ENCODE data around the gene PLA2G4A. TPM values are rescaled to one million over a fixed set of nuclear protein-coding genes. Genes with fewer than 3 reads are reported as not detected.

PLA2G4A gene
- total and polyA plus RNA-seq, 2 donors (not counting 1 experiment from before 2014, with no cell fraction given), result 2.8 to 5.8 TPM

DNA sequence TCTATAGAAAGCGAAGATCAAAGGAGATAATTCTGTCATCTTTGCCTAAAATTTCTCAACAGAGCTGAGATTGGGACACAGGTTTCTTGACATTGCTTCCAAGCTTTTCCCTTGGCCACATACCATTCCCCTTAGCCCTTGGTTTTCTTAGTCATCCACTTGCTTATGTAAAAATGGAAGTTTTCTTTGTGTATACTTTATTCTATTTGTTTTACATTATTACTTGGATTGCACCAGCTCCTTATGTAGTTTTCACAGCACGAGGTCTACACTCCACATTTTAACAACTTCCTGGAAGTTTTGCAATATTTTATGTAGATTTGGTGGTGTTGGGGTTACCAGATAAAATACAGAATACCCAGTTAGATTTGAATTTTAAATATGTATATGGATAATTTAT is 129.8 kb downstream of the PLA2G4A start:
- peak; percentile 56 to 73 for DNase-seq (ENCODE audit: low read depth in 2 of 2)
- no peaks in the 10 kb centered on the region for H3K4me1 ChIP-seq (ENCODE audit: control insufficient read depth, extremely low read depth, insufficient read depth, low read length)

DNA sequence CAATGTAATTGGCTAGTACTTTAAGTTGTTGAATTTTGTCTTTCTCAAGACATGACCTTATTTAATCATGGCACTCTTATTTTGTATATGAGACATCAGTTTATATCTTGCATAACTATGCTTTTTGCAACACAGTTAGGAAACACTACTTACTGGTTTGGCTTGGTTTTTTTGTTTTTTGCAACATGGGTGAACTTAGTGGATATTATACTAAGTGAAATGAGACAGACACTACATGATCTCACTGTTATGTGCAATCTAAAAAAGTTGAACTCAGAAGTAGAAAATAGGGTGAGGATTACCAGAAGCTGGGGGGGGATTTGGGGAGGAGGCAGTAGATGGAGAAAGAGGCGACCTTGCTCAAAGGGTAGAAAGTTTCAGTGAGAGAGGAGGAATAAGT is 132.1 kb downstream of the PLA2G4A start:
- H3K79me2 ChIP-seq (ENCODE audit: control insufficient read depth, insufficient read depth, low read length), result no peaks in the 10 kb centered on the region
- no peak overlapping the region for H3K27ac ChIP-seq (ENCODE audit: insufficient read depth, low read length)
- no peaks in the 10 kb centered on the region for H4K20me1 ChIP-seq (ENCODE audit: control insufficient read depth, extremely low read depth, insufficient read depth, low read length)
- H3K27me3 ChIP-seq (ENCODE audit: control insufficient read depth, insufficient read depth, low read length), result no peaks in the 10 kb centered on the region
- H2AFZ ChIP-seq (ENCODE audit: low read length), result no peak overlapping the region
- H3K4me3 ChIP-seq (replicated peaks in 1 of 4; ENCODE audit: control extremely low read depth in 1 of 4, insufficient read depth in 1 of 4, low read depth in 3 of 4, low read length in 4 of 4), result no peak overlapping the region
- H3K36me3 ChIP-seq (ENCODE audit: control insufficient read depth, insufficient read depth, low read length), result no peaks in the 10 kb centered on the region
- no peak overlapping the region for H3K9ac ChIP-seq (ENCODE audit: insufficient read depth, low read length)
- peak in 1 of 2 donors; percentile 68 for DNase-seq (ENCODE audit: low read depth in 2 of 2)
- H3K4me1 ChIP-seq (ENCODE audit: control insufficient read depth, extremely low read depth, insufficient read depth, low read length), result no peaks in the 10 kb centered on the region
- H3K9me3 ChIP-seq (ENCODE audit: control insufficient read depth, insufficient read depth, low read depth, low read length), result no peaks in the 10 kb centered on the region
- TF ChIP-seq, protein P1, sequence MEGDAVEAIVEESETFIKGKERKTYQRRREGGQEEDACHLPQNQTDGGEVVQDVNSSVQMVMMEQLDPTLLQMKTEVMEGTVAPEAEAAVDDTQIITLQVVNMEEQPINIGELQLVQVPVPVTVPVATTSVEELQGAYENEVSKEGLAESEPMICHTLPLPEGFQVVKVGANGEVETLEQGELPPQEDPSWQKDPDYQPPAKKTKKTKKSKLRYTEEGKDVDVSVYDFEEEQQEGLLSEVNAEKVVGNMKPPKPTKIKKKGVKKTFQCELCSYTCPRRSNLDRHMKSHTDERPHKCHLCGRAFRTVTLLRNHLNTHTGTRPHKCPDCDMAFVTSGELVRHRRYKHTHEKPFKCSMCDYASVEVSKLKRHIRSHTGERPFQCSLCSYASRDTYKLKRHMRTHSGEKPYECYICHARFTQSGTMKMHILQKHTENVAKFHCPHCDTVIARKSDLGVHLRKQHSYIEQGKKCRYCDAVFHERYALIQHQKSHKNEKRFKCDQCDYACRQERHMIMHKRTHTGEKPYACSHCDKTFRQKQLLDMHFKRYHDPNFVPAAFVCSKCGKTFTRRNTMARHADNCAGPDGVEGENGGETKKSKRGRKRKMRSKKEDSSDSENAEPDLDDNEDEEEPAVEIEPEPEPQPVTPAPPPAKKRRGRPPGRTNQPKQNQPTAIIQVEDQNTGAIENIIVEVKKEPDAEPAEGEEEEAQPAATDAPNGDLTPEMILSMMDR (conservative IDR thresholded peaks at IDR 0.05 in 1 of 2, IDR thresholded peaks at IDR 0.05 in 1 of 2; ENCODE audit: low read depth in 1 of 2, low read length in 2 of 2), result no peak
- TF ChIP-seq EZH2 (IDR thresholded peaks at IDR 0.05; ENCODE audit: low read length, missing control alignments), result no peak
- no peak overlapping the region for H3K4me2 ChIP-seq (ENCODE audit: extremely low read depth, insufficient read depth, low read length)

More for the DNA sequence above, 129.8 kb downstream of the PLA2G4A start:
- H3K4me3 ChIP-seq (replicated peaks in 1 of 4; ENCODE audit: control extremely low read depth in 1 of 4, insufficient read depth in 1 of 4, low read depth in 3 of 4, low read length in 4 of 4), result no peak overlapping the region
- no peaks in the 10 kb centered on the region for H3K27me3 ChIP-seq (ENCODE audit: control insufficient read depth, insufficient read depth, low read length)
- H3K27ac ChIP-seq (ENCODE audit: insufficient read depth, low read length), result no peak overlapping the region
- TF ChIP-seq EZH2 (IDR thresholded peaks at IDR 0.05; ENCODE audit: low read length, missing control alignments), result no peak
- TF ChIP-seq, protein P1 (conservative IDR thresholded peaks at IDR 0.05 in 1 of 2, IDR thresholded peaks at IDR 0.05 in 1 of 2; ENCODE audit: low read depth in 1 of 2, low read length in 2 of 2), result no peak
- no peak overlapping the region for H3K4me2 ChIP-seq (ENCODE audit: extremely low read depth, insufficient read depth, low read length)
- H3K9ac ChIP-seq (ENCODE audit: insufficient read depth, low read length), result no peak overlapping the region
- no peak overlapping the region for H2AFZ ChIP-seq (ENCODE audit: low read length)
- no peaks in the 10 kb centered on the region for H4K20me1 ChIP-seq (ENCODE audit: control insufficient read depth, extremely low read depth, insufficient read depth, low read length)
- H3K36me3 ChIP-seq (ENCODE audit: control insufficient read depth, insufficient read depth, low read length), result no peaks in the 10 kb centered on the region
- H3K79me2 ChIP-seq (ENCODE audit: control insufficient read depth, insufficient read depth, low read length), result no peaks in the 10 kb centered on the region
- no peaks in the 10 kb centered on the region for H3K9me3 ChIP-seq (ENCODE audit: control insufficient read depth, insufficient read depth, low read depth, low read length)

DNA sequence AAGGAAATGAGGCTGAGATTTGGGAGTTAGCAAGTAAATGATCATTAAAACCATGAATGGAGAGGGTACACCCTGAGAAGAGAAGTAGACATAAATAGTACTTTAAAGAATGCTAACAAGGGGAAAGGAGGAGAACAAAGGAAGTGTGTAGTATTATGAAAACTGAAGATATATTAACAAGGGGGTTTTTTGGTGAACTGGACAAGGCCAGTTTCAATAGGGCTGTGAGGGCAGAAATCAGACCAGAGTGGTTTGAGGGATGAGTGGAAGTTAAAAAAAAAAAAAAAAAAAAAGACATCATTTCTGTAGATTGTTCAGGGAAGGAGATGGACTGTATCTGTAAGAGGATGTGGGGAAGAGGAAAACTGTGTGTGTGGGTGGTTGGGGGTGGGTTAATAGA is 137.1 kb downstream of the PLA2G4A start:
- no peak for DNase-seq (ENCODE audit: low read depth in 2 of 2)
- TF ChIP-seq, protein P1 (conservative IDR thresholded peaks at IDR 0.05 in 1 of 2, IDR thresholded peaks at IDR 0.05 in 1 of 2; ENCODE audit: low read depth in 1 of 2, low read length in 2 of 2), result no peak
- TF ChIP-seq EZH2 (IDR thresholded peaks at IDR 0.05; ENCODE audit: low read length, missing control alignments), result no peak
- H3K9ac ChIP-seq (ENCODE audit: insufficient read depth, low read length), result no peak overlapping the region
- H3K27me3 ChIP-seq (ENCODE audit: control insufficient read depth, insufficient read depth, low read length), result no peaks in the 10 kb centered on the region
- no peaks in the 10 kb centered on the region for H4K20me1 ChIP-seq (ENCODE audit: control insufficient read depth, extremely low read depth, insufficient read depth, low read length)
- no peak overlapping the region for H3K4me2 ChIP-seq (ENCODE audit: extremely low read depth, insufficient read depth, low read length)
- H3K27ac ChIP-seq (ENCODE audit: insufficient read depth, low read length), result no peak overlapping the region
- no peaks in the 10 kb centered on the region for H3K79me2 ChIP-seq (ENCODE audit: control insufficient read depth, insufficient read depth, low read length)
- no peaks in the 10 kb centered on the region for H3K4me1 ChIP-seq (ENCODE audit: control insufficient read depth, extremely low read depth, insufficient read depth, low read length)
- no peaks in the 10 kb centered on the region for H3K36me3 ChIP-seq (ENCODE audit: control insufficient read depth, insufficient read depth, low read length)
- H3K9me3 ChIP-seq (ENCODE audit: control insufficient read depth, insufficient read depth, low read depth, low read length), result no peaks in the 10 kb centered on the region
- H2AFZ ChIP-seq (ENCODE audit: low read length), result no peak overlapping the region
- H3K4me3 ChIP-seq (replicated peaks in 1 of 4; ENCODE audit: control extremely low read depth in 1 of 4, insufficient read depth in 1 of 4, low read depth in 3 of 4, low read length in 4 of 4), result no peak overlapping the region

Data from fibroblast of lung (primary cell).